Mesenchymal stem cell (in vitro differentiated cells and primary cell): ENCODE results near the gene ME3.
A peak's percentile ranks its signal among the peaks of the same experiment; 100 is the strongest.

Experiments
- DNase-seq: peaks from one replicate; pipeline ENCODE4 v3.0.0-alpha.2; 2013
- H2AFZ ChIP-seq: one replicate; pipeline ENCODE4 v1.6.1; 2013; ENCODE audit warnings: low read depth, mild to moderate bottlenecking, control low read depth, inconsistent platforms, low read length, moderate library complexity
- H2AK5ac ChIP-seq: 2 replicates; pipeline ENCODE4 v1.6.1; 2013; ENCODE audit warnings: low read length, moderate library complexity, mild to moderate bottlenecking, inconsistent platforms; ENCODE audit not compliant: severe bottlenecking
- H2BK120ac ChIP-seq: one replicate; pipeline ENCODE4 v1.6.1; 2013; ENCODE audit warnings: low read depth, mild to moderate bottlenecking, inconsistent platforms, low read length, moderate library complexity
- H2BK12ac ChIP-seq, 2 experiments: one replicate each; pipeline ENCODE4 v1.6.1; 2013; ENCODE audit warnings: inconsistent platforms in 2 of 2, low read length in 2 of 2, mild to moderate bottlenecking in 2 of 2, moderate library complexity in 2 of 2, control low read depth in 1 of 2
- H2BK15ac ChIP-seq: one replicate; pipeline ENCODE4 v1.6.1; 2013; ENCODE audit warnings: mild to moderate bottlenecking, low read depth, inconsistent platforms; ENCODE audit not compliant: poor library complexity, severe bottlenecking
- H2BK5ac ChIP-seq: 2 replicates; pipeline ENCODE4 v1.6.1; 2013; ENCODE audit warnings: low read depth, mild to moderate bottlenecking, low read length, control low read depth, inconsistent platforms; ENCODE audit not compliant: poor library complexity, severe bottlenecking
- H3K14ac ChIP-seq, 2 experiments: one replicate each; pipeline ENCODE4 v1.6.1; 2013; ENCODE audit warnings: inconsistent platforms in 2 of 2, low read length in 2 of 2, control low read depth in 1 of 2, mild to moderate bottlenecking in 1 of 2, moderate library complexity in 1 of 2
- H3K18ac ChIP-seq, 2 experiments: one replicate each; pipeline ENCODE4 v1.6.1; 2013; ENCODE audit warnings: inconsistent platforms in 2 of 2, low read length in 2 of 2, control low read depth in 1 of 2, low read depth in 1 of 2, mild to moderate bottlenecking in 1 of 2
- H3K23ac ChIP-seq, 2 experiments: one replicate each; pipeline ENCODE4 v1.6.1; 2013; ENCODE audit warnings: inconsistent platforms in 2 of 2, low read length in 2 of 2, mild to moderate bottlenecking in 2 of 2, moderate library complexity in 2 of 2, control low read depth in 1 of 2
- H3K27ac ChIP-seq: 2 replicates; pipeline ENCODE4 v1.5.1; 2013; ENCODE audit warnings: mild to moderate bottlenecking, moderate library complexity, low read length, control low read depth, inconsistent platforms; ENCODE audit not compliant: poor library complexity, severe bottlenecking
- H3K27me3 ChIP-seq, 2 experiments: 2 replicates each; pipeline versions ENCODE4 v1.6.1 to v1.7.0; 2013; ENCODE audit warnings: low read length in 2 of 2, mild to moderate bottlenecking in 2 of 2, moderate library complexity in 2 of 2, control low read depth in 1 of 2, inconsistent platforms in 1 of 2; ENCODE audit not compliant: control insufficient read depth in 1 of 2, insufficient read depth in 1 of 2
- H3K36me3 ChIP-seq, 2 experiments: 2 replicates each; pipeline versions ENCODE4 v1.6.1 to v1.7.0; 2013; ENCODE audit warnings: low read length in 2 of 2, control low read depth in 1 of 2, inconsistent platforms in 1 of 2, low read depth in 1 of 2, mild to moderate bottlenecking in 1 of 2; ENCODE audit not compliant: insufficient read depth in 2 of 2, control insufficient read depth in 1 of 2
- H3K4ac ChIP-seq, 2 experiments: one replicate each; pipeline ENCODE4 v1.6.1; 2013; ENCODE audit warnings: inconsistent platforms in 2 of 2, low read length in 2 of 2, mild to moderate bottlenecking in 2 of 2, moderate library complexity in 2 of 2, control low read depth in 1 of 2, low read depth in 1 of 2
- H3K4me1 ChIP-seq: 2 replicates; pipeline ENCODE4 v1.6.1; 2013; ENCODE audit warnings: low read depth, low read length, control low read depth; ENCODE audit not compliant: control insufficient read depth, insufficient read depth
- H3K4me2 ChIP-seq: 2 replicates; pipeline ENCODE4 v1.6.1; 2013; ENCODE audit warnings: low read length, mild to moderate bottlenecking, inconsistent platforms; ENCODE audit not compliant: poor library complexity, severe bottlenecking
- H3K4me3 ChIP-seq, 2 experiments: 2 replicates each; pipeline versions ENCODE4 v1.5.1 to v1.7.0; 2013; ENCODE audit warnings: low read length in 2 of 2, mild to moderate bottlenecking in 2 of 2, control low read depth in 1 of 2, low read depth in 1 of 2; ENCODE audit not compliant: insufficient read depth in 1 of 2
- H3K79me1 ChIP-seq: replicated peaks from 2 replicates; pipeline ENCODE4 v1.6.1; 2013; ENCODE audit warnings: mild to moderate bottlenecking, control low read depth, low read length, inconsistent platforms; ENCODE audit not compliant: poor library complexity, severe bottlenecking
- H3K9ac ChIP-seq: 2 replicates; pipeline ENCODE4 v1.7.0; 2013; ENCODE audit warnings: mild to moderate bottlenecking, low read length, moderate library complexity
- H3K9me3 ChIP-seq: 2 replicates; pipeline ENCODE4 v1.7.0; 2013; ENCODE audit warnings: mild to moderate bottlenecking, low read length; ENCODE audit not compliant: control insufficient read depth
- H4K8ac ChIP-seq: one replicate; pipeline ENCODE4 v1.6.1; 2013; ENCODE audit warnings: inconsistent platforms, mild to moderate bottlenecking, low read length, moderate library complexity
- H4K91ac ChIP-seq: one replicate; pipeline ENCODE4 v1.6.1; 2013; ENCODE audit warnings: mild to moderate bottlenecking, low read length, inconsistent platforms
- WGBS: methylation state at CpG from one replicate; pipeline ENCODE4 v1.1.7; 2013; ENCODE audit warnings: mixed read lengths; 5-methylcytosine and 5-hydroxymethylcytosine counted together

The ME3 gene

GRCh38 chr11:86558207-86558606, 114.2 kb downstream of the ME3 start:
- DNase-seq = no peak
- peaks cover 5% of the 10 kb centered on the region for H3K4me1 ChIP-seq
- peaks cover 3% of the 10 kb centered on the region in 2 experiments for H3K36me3 ChIP-seq
- no peak overlapping the region for H3K4ac ChIP-seq
- H3K23ac ChIP-seq = no peak overlapping the region
- no peak overlapping the region for H3K4me3 ChIP-seq
- H4K91ac ChIP-seq = peak overlapping the region; percentile 80
- H3K9ac ChIP-seq = peak overlapping the region; percentile 72
- 97% methylated on average over 1 of the region's 1 CpG for WGBS
- no peaks in the 10 kb centered on the region for H3K27me3 ChIP-seq
- H3K27ac ChIP-seq = no peak overlapping the region
- no peak overlapping the region for H3K4me2 ChIP-seq
- H4K8ac ChIP-seq = no peak overlapping the region
- peak overlapping the region in 1 of 2 experiments; percentile 51 for H2BK12ac ChIP-seq
- H2BK120ac ChIP-seq = no peak overlapping the region
- H3K9me3 ChIP-seq = no peaks in the 10 kb centered on the region
- H2BK5ac ChIP-seq = no peak overlapping the region
- no peak overlapping the region for H3K14ac ChIP-seq
- H3K79me1 ChIP-seq = peaks cover 2% of the 10 kb centered on the region
- H2AFZ ChIP-seq = no peak overlapping the region
- no peak overlapping the region for H2BK15ac ChIP-seq
- peak overlapping the region; percentile 37 to 71 for H3K18ac ChIP-seq
- H2AK5ac ChIP-seq = peak overlapping the region; percentile 33

- no peak overlapping the region for H2BK120ac ChIP-seq
- H3K9ac ChIP-seq = no peak overlapping the region
- no peaks in the 10 kb centered on the region for H3K27me3 ChIP-seq
- H2AK5ac ChIP-seq = no peak overlapping the region
- H3K23ac ChIP-seq = no peak overlapping the region
- H4K8ac ChIP-seq = no peak overlapping the region
- no peak for DNase-seq
- no peak overlapping the region for H3K4me2 ChIP-seq
- H3K4ac ChIP-seq = no peak overlapping the region
- H3K4me1 ChIP-seq = peaks cover 12% of the 10 kb centered on the region
- no peaks in the 10 kb centered on the region for H3K9me3 ChIP-seq
- H3K18ac ChIP-seq = no peak overlapping the region
- peaks cover 2% of the 10 kb centered on the region for H3K79me1 ChIP-seq
- H3K36me3 ChIP-seq = peaks cover 5 to 8% of the 10 kb centered on the region in 2 experiments
- no peak overlapping the region for H3K27ac ChIP-seq
- H2BK5ac ChIP-seq = no peak overlapping the region
- no peak overlapping the region for H4K91ac ChIP-seq
- no peak overlapping the region for H3K4me3 ChIP-seq
- H2BK15ac ChIP-seq = no peak overlapping the region
- H3K14ac ChIP-seq = no peak overlapping the region
- no peak overlapping the region for H2BK12ac ChIP-seq
- H2AFZ ChIP-seq = no peak overlapping the region
Measured at GRCh38 chr11:86555866-86556265, 116.5 kb downstream of the ME3 start.

GRCh38 chr11:86555401-86555800, 117.0 kb downstream of the ME3 start:
- WGBS = 100% methylated on average over 3 of the region's 5 CpGs
- no peak overlapping the region for H2AK5ac ChIP-seq
- H3K23ac ChIP-seq = no peak overlapping the region
- H3K18ac ChIP-seq = no peak overlapping the region
- H3K9ac ChIP-seq = no peak overlapping the region
- no peak overlapping the region for H2BK120ac ChIP-seq
- peaks cover 2% of the 10 kb centered on the region for H3K79me1 ChIP-seq
- no peak overlapping the region for H3K27ac ChIP-seq
- no peaks in the 10 kb centered on the region for H3K9me3 ChIP-seq
- H3K36me3 ChIP-seq = peaks cover 5 to 12% of the 10 kb centered on the region in 2 experiments
- H2BK12ac ChIP-seq = no peak overlapping the region
- no peak overlapping the region for H2BK15ac ChIP-seq
- H3K27me3 ChIP-seq = no peaks in the 10 kb centered on the region
- H3K4me3 ChIP-seq = no peak overlapping the region
- H3K4me2 ChIP-seq = no peak overlapping the region
- no peak overlapping the region for H3K4ac ChIP-seq
- DNase-seq = no peak
- H3K4me1 ChIP-seq = peaks cover 12% of the 10 kb centered on the region
- H2BK5ac ChIP-seq = no peak overlapping the region
- no peak overlapping the region for H2AFZ ChIP-seq
- no peak overlapping the region for H3K14ac ChIP-seq
- H4K8ac ChIP-seq = no peak overlapping the region
- no peak overlapping the region for H4K91ac ChIP-seq

GRCh38 chr11:86553265-86553664, 119.2 kb downstream of the ME3 start:
- H3K18ac ChIP-seq = no peak overlapping the region
- no peak for DNase-seq
- H3K4me2 ChIP-seq = no peak overlapping the region
- H2BK120ac ChIP-seq = no peak overlapping the region
- peaks cover 8% of the 10 kb centered on the region for H3K4me1 ChIP-seq
- no peak overlapping the region for H2AFZ ChIP-seq
- H2BK5ac ChIP-seq = no peak overlapping the region
- no peak overlapping the region for H4K8ac ChIP-seq
- H3K27ac ChIP-seq = no peak overlapping the region
- no peak overlapping the region for H3K23ac ChIP-seq
- H2BK12ac ChIP-seq = no peak overlapping the region
- no peak overlapping the region for H3K4ac ChIP-seq
- no peak overlapping the region for H2AK5ac ChIP-seq
- H3K27me3 ChIP-seq = no peaks in the 10 kb centered on the region
- H3K9ac ChIP-seq = no peak overlapping the region
- H3K9me3 ChIP-seq = no peaks in the 10 kb centered on the region
- peaks cover 3% of the 10 kb centered on the region for H3K79me1 ChIP-seq
- no peak overlapping the region for H2BK15ac ChIP-seq
- WGBS = 94% methylated on average over 4 of the region's 4 CpGs
- peaks cover 5 to 13% of the 10 kb centered on the region in 2 experiments for H3K36me3 ChIP-seq
- H3K14ac ChIP-seq = no peak overlapping the region
- no peak overlapping the region for H3K4me3 ChIP-seq
- no peak overlapping the region for H4K91ac ChIP-seq
